ENCODE results near the gene EYA2.

DNA sequence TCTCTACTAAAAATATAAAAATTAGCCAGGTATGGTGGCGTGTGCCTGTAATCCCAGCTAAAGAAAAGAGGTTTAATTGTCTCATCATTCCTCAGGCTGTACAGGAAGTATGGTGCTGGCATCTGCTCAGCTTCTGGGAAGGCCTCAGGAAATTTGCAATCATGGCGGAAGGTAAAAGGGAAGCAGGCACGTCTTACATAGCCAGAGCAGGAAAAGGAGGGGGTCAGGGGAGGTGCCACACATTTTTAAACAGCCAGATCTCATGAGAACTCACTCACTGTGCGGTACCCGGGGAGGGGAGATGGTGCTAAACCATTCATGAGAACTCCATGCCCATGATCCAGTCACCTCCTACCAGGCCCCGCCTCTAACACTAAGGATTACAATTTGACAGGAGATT lies 191.7 kb downstream of the EYA2 start:
- TF ChIP-seq CTCF (IDR thresholded peaks at IDR 0.05) (no peak), EZH2phosphoT487 (IDR thresholded peaks at IDR 0.05) (no peak), EZH2 (IDR thresholded peaks at IDR 0.05) (no peak)
